ENCODE results near the gene TNS3.

The TNS3 gene

DNA sequence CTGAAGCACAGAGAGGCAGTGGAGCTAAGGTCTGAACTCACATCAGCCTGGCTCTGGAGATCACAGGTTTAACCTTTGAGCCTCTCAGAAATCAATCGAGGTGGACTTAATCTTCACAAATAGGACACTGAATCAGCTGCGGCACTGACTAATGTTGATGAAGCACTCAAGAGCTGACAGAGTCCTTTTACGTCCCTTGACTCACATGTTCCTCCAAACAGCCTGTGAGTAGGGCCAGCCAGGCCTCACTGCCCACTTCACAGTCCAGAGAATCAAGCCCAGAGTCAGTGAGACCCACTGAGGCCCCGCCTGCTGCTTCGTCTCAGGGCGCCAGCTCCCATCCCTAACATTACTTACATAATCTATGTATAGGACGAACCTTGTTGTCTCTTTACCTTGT is 63.1 kb downstream of the TNS3 start:
- no peak for DNase-seq

DNA sequence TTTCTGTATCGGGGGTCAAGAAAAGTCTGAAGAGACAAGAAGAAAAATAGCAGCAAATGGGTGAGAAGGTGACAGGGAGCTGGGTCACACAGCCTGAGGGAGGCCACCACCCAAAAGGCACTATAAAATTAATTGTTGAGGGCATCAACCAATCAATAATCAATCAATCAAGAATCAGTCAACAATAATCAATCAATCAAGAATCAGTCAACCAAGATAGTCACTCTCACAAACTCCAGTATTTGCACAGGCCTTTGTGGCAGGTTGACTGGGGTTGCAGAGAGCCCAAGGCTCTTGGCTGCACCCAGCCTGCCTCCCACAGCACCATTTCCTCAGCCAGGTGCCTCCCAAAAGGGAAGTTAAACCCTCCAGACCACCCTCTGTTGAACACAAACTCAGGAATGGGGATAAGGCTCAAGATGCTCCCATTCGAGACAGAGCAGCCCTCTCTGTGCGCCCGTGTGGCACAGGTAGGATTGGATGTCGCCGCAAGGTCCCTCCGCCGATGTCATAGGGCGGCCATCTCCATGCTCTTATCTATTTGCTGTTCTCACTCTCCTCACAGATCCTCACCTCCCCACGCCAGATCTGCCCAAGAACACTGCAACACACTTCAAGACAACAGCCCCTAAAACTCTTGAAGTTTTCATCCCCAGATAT is 64.0 kb downstream of the TNS3 start:
- DNase-seq, result no peak

DNA sequence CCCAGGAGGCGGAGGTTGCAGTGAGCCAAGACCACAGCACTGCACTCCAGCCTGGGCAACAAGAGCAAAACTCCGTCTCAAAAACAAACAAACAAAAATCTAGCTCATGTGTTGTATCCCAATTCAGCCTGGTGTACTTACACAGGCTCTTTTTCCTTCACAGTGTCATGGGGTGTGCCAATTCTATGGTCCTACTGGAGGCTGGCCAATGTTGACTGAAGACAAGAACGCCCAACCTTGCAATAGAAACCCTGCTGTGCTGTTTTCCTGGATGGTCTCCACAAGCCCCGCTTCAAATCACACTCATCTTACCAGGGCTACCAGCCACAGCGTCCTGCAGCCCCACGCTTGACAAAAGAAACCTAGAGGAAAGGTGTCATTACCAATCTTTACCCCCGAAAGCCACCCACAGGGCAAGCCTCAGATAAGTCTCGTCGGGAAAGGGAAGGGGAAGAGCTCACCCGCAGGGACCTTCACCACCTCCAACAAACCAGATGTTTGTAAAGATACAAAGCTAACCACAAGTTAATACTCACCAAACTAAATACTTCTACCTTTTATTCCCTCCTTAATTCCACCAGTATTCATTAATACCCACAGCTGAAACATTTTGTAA is 64.8 kb downstream of the TNS3 start:
- DNase-seq, result no peak

DNA sequence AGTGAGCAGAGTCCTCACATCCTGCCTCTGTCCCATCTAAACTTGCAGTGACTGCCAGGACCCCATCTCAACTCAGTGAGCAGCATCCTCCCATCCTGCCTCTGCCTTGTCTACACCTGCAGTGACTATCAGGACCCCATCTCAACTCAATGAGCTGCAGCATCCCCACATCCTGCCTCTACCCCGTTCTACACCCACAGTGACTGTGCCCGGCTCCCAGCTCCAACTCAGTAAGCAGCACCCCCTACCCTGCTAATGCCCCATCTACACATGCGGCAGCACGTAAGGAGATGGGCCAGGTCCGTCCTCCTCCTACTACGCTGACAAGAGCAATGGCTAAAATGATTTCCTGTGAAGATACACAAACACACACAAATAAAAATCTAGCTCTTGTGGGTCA is 65.5 kb downstream of the TNS3 start:
- DNase-seq, result no peak

DNA sequence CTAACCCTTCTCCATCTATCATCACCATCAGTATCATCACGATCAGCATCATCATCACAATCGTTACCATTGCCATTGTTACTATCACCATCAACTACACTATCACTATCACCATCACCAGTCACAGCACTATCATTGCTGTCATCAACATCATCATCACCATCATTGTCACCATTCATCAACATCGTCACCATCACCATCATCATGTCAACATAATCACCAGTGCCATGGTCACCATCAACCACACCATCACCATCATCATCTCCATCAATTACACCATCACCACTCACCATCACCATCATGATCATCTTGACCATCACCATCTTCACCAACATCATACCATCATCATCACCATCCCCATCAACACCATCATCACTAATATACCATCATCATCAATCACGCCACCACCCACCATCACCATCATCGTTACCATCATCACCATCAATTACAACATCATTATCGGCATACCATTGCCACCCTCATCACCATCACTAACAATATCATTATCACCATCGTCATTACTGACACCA is 66.5 kb downstream of the TNS3 start:
- DNase-seq, result no peak

DNA sequence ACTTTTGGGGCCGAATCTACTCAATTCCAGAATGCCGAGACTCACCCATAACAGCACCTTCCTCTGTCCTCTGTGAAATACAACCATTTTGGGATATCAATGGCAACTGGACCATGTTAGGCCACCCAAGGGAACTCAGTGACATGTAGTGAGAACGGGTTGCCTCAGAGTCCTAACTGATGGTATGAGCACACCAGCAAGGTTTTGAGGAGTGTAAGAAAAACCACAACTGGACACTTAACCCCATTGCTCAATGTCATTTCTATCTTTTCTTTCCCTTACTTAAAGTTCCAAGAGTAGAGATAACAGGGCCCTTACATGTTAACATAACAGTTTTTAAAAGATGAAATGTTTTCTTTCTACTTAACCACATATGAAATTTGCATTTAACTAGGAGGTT is 67.1 kb downstream of the TNS3 start:
- no peak for DNase-seq

DNA sequence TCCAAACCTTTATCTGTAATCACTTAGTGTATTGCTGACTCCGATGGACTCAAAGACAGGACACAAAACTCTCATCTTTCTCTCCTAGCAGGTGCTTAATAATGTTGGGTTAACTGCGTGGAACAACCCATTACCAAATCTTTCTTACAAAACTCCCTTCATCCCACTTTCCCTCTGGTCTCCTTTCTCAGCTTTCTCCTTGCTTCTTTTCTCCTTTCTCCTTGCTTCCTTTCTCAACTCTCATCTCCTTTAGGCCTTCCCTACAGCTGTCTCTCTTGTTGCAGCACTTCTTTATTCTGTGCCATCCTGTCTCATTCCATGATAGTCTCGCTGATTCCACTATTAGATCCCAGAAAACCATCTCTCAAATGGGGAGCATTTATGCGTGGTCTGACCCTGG is 67.5 kb downstream of the TNS3 start:
- DNase-seq, result no peak

DNA sequence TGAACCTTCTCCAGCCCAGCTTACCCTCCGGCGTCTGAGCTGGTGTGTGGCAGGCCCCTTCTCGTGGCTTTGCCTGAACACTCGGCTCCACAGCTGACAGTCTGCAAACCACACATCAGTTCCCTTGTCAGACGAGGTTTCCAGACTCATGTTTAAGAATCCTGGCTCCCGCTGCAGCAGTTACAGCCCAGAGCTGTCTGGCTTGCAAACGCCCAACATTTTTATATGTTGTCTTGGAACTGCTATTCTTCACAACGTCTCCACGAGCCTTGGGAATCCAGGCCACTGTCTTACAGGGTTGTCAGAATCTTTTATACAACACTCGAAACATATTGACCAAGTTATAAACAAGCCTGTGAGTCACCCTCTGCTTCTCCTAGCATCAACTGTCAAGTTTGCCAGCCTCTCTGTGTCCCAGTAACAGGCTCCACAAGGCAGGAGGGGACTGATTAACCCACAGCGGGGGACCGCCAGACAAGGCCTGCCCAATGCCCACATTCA is 68.1 kb downstream of the TNS3 start:
- DNase-seq, result no peak

DNA sequence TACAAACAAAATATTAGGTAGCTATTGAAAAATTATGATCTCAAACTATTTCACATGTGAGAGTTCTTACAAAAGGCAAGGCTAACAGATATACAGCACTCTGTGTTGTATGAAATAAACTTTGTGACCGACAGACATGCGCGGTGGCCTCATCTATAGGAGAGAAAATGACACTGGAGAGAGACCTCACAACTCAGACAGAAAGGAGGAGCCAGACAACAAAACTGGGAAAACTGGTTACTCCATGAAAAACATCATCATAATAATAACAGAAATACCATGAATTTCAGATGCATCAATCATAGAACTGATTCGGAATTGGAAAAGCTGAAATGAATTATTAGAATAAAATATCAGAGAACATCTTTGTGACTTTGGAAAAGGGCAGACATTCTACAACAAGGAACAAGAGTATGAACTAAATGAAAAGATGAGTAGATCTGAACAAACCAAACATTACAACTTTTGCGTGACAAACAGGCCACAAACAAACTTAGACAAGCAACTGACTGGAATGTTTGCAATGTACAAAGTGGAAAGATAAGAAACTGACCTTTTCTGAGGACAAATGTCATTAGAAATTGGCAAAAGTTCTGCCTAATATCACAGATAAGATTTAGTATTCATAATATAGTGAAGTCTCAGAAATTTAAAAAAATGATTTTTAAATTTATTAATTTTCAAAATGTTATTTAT is 69.3 kb downstream of the TNS3 start:
- DNase-seq, result no peak

DNA sequence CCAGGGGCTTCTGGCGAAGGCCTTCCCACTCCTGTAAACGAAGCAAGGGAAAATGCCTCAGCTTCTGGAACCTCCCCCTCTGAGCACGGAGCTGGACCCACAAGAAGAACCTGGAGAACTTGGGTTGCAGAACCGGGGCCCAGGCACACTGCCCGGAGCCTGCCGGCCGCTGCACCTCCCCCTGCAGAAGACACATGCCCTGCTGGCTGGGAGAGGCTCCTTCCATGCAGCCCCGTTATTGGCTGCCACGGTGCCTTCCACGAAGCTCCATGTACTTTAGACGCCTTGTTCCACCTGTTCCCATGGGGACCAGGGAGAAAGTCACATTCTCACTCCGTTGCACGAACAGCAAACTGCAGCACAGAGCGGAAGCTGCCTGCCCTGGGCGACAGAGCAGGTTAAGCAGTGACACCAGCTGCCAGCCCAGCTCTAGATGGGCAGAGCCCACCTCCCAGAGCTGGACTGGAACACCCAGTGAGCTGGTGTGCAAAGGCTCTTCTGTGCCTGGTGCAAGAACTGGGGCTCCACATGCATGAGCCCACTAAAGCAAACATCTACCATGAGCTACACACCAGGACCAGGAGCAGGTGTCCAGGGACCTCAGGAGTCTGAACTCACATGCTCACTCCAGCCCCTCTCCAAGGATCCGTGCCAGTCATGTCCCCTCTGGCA is 70.1 kb downstream of the TNS3 start:
- no peak for DNase-seq

DNA sequence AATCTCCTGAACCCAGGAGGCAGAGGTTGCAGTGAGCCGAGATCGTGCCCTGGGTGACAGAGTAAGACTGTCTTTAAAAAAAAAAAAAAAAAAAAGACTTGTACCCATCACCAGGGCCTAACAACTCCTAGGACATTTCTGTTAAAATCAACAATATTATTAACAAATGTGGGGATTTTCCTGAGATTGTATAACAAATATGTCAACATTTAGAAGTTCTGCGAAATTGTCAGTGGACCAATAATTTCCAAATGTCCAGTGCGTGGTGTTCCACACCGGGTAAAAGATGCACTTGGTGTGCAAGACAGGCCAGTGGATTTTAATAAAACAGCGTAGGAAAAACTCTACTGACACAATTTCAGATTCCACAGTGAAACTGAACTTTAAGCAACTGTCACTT is 71.1 kb downstream of the TNS3 start:
- no peak for DNase-seq

DNA sequence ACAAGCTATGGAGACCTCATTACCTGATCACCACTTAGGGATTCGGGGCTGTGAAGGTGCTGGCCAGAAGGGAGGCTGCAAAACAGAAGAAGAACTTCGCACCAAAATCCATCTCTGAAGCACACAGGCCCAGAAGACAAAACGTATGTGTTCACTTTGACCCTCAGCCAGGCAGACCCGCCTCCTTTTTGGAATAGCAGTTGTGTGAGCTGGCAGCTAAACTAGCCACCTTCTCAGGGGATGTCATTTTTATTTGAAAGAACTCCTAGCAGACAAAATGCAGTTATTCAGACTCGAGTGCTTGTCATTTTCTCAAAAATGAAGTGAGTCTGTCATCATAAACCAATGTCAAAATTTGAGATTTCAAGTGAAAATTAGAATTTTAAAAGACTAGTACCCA is 71.7 kb downstream of the TNS3 start:
- DNase-seq, result no peak

DNA sequence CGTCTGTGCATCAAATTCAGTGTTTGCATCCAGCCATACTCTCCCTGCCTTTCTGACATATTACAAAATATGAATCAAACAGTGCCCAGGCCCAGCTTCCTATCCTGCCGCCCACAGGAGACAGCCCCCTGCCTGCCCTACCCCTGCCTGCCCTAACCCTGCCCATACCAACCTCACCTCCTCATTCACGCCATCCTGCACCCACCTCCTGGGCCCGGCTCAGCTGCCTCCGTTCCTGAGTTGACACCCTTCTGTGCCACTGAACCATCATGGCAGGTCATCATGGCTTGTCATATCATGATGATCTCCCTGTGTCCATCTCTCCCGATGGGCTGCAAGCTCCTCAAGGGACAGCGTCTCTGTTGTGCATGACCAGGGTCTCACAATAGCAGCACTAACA is 72.3 kb downstream of the TNS3 start:
- no peak for DNase-seq

DNA sequence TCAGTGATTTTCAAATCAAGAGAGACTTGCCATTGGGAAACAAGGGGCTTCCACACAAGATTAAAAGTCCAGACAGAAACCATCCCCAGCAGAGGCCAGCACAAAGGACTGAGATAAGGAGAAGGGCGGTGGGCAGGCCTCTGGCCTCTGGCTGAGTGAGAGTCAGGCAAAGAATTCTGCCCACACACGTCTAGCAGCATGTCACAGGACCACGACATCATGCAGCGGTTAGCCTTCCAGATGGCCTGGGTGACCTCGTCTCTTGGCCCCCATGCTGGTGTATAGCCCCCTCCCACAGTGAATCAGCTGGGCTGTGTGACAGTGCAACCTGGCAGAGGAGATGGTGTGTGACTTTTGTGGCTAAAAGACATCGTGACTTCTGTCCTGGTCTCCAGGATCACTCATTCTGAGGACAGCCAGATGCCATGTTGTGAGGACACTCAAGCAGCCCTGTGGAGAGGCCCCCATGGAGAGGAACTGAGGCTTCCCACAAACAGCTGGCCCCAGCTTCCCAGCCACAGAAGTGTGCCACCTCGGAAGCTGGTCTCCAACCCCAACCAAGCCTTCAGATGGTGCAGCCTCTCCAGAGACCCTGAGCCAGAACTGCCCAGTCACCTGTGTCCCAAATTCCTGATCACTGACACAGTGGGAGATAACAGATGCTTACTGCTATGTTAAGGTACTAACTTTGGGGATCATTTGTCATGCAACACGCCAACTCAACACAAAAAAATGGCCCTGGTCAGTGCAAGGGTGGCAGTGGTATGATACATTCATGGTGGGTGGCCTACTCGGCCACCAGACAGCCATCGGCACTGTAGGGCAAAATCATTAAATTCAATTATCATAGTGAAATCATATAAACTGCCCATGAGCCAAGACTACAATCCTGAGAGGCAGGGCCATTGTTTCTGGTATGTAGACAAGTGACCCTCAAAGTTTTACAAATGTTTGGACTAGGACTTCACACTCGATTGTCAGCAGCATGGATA is 73.2 kb downstream of the TNS3 start:
- DNase-seq, result no peak

DNA sequence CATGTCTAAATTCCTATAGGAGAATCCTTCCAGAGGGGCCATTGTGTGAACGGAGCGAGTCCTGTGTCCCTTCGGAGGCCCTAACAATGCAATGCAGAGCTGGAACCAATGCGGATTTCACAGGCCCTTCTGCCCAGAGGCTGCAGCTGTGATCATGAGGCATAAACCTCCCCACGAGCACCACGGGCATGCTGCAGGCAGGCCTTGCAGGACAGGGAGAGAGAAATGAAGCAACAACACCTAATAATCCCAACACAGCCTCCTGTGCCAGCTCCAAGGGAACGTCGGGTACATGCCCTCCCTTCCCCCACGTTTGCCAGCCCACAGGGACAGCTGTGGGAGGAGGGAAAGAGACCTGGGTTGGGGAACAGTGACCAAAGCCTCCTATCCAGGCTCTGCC is 74.4 kb downstream of the TNS3 start:
- DNase-seq, result no peak

DNA sequence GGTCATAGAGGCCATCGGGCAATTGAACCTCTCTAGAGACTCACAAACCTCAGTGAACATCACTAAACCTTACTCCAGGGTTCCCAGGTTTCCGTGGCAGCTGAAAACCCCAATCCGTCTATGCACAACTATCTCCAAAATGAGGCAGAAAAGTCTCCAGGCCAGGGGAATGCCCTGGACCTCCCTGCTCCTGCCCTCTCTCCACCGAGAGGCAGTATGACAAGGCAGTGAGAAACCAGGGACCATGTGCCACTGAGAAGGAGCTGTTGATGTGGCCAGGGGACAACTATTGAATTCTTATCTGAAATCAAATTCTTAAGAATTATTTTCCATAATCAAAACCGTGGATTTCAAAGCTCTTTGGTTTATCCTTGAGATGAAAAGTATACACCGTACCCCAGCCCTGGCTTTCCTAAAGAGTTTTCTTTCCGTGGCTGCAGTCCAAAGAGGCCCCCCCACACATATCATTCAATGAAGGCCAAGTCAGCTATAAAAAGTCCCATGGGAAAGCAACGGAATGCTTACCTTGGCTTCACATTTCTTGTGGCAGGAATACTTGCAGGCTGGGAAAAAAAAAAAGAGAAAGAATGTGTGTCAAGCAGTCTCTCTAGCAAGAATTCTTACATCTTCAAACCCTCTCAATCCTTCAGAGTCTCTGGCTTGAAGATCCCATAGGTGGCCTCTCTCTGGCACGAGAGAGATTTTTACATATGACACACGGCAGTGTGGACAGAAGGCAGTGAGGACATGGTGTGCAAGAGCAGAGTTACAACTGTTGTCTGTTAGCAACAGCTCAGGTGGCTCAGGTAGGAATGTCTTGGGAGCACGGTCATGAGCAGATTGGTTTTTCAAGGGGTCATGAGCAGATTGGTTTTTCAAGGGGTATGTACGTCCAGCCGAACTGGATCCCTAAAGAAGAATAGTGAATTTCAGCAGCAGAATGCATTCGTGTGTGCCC is 75.2 kb downstream of the TNS3 start:
- DNase-seq, result no peak

DNA sequence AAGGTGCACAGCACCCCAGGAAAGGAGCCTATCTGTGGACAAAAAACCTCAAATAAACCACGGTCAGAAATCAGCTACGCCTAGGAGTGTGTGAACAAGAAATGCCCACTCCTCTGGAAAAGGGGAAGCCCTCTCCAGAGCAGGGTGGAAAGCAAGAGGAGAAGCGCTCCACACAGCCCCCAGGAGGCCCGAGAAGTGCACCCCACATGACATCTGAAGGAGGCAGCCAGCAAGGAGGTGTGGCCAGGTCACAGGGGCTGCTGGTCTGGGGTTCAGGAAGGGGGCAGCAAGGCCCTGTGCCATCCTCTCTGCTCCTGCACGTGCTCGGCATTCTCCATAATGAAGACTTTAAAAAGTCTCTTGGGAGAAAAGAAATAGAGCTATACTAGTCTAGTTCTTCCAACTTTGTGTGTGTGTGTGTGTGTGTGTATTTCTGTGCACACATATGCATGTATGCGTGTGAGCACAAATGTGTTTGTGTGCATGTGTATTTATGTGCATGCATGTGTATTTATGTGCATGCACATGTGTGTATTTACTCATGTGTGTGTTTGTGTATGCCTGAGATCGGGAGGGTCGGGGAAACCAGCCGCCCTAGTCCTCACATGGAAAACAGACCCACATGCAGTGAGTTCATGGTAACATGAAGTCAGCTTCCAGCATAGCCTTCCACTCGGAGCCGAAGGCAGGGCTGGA is 76.5 kb downstream of the TNS3 start:
- no peak for DNase-seq

DNA sequence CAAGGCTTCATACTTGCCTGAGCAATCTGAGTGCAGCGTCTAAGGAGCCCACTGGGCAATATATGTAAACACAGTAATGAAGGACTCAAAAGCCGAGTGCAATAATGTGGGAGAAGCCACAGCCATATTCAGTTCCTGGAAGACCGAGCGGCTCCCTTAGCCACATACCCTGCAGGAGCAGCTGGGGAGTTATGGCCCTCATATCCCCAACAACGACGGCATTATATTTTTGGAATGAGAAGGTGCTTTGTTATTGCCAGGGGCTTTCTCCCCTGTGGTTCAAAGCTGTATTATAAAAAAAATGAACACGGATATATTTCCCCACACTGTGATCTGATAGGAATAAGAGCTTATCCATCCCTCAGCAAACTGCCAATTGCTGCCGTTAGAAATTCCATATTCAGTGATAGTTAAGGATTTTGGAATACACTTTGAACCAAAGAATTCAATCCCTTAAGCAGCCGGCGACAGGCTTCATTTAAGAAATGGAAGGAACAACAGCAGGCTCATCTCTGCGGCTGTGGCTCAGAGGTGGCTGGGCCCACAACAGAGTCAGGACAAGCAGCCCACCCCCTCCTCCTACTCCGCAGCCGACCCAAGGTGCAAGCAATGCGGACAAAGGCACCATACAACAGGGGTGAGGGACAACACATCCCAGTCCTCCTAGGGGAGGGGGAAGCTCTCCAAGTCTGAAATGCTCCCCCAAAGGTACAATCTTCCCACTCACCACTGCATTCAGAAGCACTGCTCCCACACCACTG is 77.2 kb downstream of the TNS3 start:
- DNase-seq, result no peak

DNA sequence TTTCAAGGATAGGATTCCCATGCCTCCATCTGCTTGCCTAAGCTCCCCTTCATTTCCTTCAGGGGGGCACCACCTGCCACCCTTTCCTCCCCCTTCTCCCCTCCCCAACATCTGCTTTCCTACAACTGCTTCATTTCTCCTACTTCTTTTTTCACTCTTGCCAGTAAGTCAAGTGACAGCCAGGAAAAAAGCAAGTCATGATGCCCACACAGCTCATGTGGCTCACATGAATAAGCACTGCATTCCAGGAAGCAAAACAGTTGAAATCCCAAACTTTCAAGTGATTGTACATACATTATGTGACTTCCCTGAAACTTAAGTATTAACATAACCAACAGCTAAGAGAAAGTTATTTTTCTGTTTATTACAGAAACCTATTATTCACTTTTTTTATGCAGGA is 78.6 kb downstream of the TNS3 start:
- no peak for DNase-seq
